22Rv1 (cell line): ENCODE data around the gene LGR6.

ENCODE experiments used
- CTCF ChIP-seq: fragments of 450-650 bp; IDR thresholded peaks from 2 replicates; pipeline ENCODE4 v1.5.1; 2017; ENCODE audit warnings: mild to moderate bottlenecking
- ZFX ChIP-seq: fragments of 450-650 bp; IDR thresholded peaks from 2 replicates; pipeline ENCODE4 v1.6.1; 2017; ENCODE audit warnings: antibody characterized with exemption, borderline replicate concordance

GRCh38 chr1:202225131-202225530 lies 31.5 kb downstream of the LGR6 start:
- TF ChIP-seq CTCF (no peak), ZFX (no peak)
